H1 (cell line): ENCODE measurements around the gene GSE1.

Experiments
- CTCF ChIP-seq, 3 experiments: IDR thresholded peaks; 1 replicate in 2 of 3; 2 replicates in 1 of 3; pipeline versions ENCODE4 v1.5.1 to v1.6.1; 2011; ENCODE audit warnings: low read length in 3 of 3, mild to moderate bottlenecking in 3 of 3, inconsistent platforms in 2 of 3, low read depth in 1 of 3, moderate library complexity in 1 of 3; ENCODE audit not compliant: insufficient read depth in 1 of 3; ENCODE audit errors: control extremely low read depth in 1 of 3
- EP300 ChIP-seq, 2 experiments: IDR thresholded peaks; 1 replicate in 1 of 2; 2 replicates in 1 of 2; pipeline ENCODE4 v1.6.1; 2011 to 2012; ENCODE audit warnings: low read depth in 2 of 2, low read length in 2 of 2, mild to moderate bottlenecking in 2 of 2, borderline replicate concordance in 1 of 2, inconsistent platforms in 1 of 2, moderate library complexity in 1 of 2
- POLR2A ChIP-seq, 2 experiments: IDR thresholded peaks; 1 replicate in 1 of 2; 2 replicates in 1 of 2; pipeline ENCODE4 v1.6.1; 2011; ENCODE audit warnings: low read depth in 2 of 2, low read length in 2 of 2, mild to moderate bottlenecking in 2 of 2; ENCODE audit errors: control extremely low read depth in 1 of 2
- POLR2AphosphoS5 ChIP-seq: IDR thresholded peaks from 2 replicates; pipeline ENCODE4 v1.6.1; 2011; ENCODE audit warnings: low read depth, low read length
- YY1 ChIP-seq: IDR thresholded peaks from 2 replicates; pipeline ENCODE4 v1.6.1; 2011; ENCODE audit warnings: low read depth, mild to moderate bottlenecking, low read length

- TF ChIP-seq YY1 = no peak
- TF ChIP-seq POLR2AphosphoS5 = no peak
- no peak for TF ChIP-seq CTCF (IDR thresholded peaks at IDR 0.05; ENCODE audit: control extremely low read depth in 1 of 3, insufficient read depth in 1 of 3, low read depth in 1 of 3, low read length in 3 of 3)
- TF ChIP-seq EP300 (IDR thresholded peaks at IDR 0.05; ENCODE audit: borderline replicate concordance in 1 of 2, low read depth in 2 of 2, low read length in 2 of 2) = no peak
- TF ChIP-seq POLR2A (IDR thresholded peaks at IDR 0.05; ENCODE audit: control extremely low read depth in 1 of 2, low read depth in 2 of 2, low read length in 2 of 2) = no peak
Observed at GRCh38 chr16:85629853-85630252, 16.7 kb downstream of the GSE1 start.
